DND-41 (cell line): ENCODE data around the gene RGS6.

Experiments used
- CTCF ChIP-seq: IDR thresholded peaks from 2 replicates; pipeline ENCODE4 v1.5.1; 2012; ENCODE audit warnings: borderline replicate concordance, low read length, moderate library complexity, mild to moderate bottlenecking; ENCODE audit not compliant: poor library complexity, severe bottlenecking; ENCODE audit errors: extremely low read depth
- EZH2 ChIP-seq: IDR thresholded peaks from 3 replicates; pipeline ENCODE4 v1.6.1; 2012; ENCODE audit warnings: borderline replicate concordance, low read depth, mild to moderate bottlenecking, moderate library complexity, low read length, inconsistent platforms; ENCODE audit not compliant: severe bottlenecking

GRCh38 chr14:72291908-72292688, 359.9 kb downstream of the RGS6 start:
- TF ChIP-seq CTCF (peak; percentile 77), EZH2 (no peak)
